ENCODE results near the gene DLGAP4. TPM values are rescaled to one million over a fixed set of nuclear protein-coding genes. Genes with fewer than 3 reads are reported as not detected.

DLGAP4 gene
- total RNA-seq, 1 donor from 2014 or later, result 99.1 TPM

- H3K9me3 Mint-ChIP-seq, result peaks cover 7% of the 10 kb centered on the region
- no peaks in the 10 kb centered on the region for H3K27me3 Mint-ChIP-seq (ENCODE audit: low read depth)
- H3K4me1 Mint-ChIP-seq, result peaks cover 7% of the 10 kb centered on the region
- TF ChIP-seq CTCF (IDR thresholded peaks at IDR 0.05; ENCODE audit: unreplicated experiment), result no peak
- H3K36me3 Mint-ChIP-seq, result peaks cover 10% of the 10 kb centered on the region
- no peak overlapping the region for H3K4me3 Mint-ChIP-seq
- no peak overlapping the region for H3K27ac Mint-ChIP-seq
- DNase-seq (ENCODE audit: low spot score in 2 of 2, unreplicated experiment in 2 of 2), result no peak
Measured at GRCh38 chr20:36565520-36565919, 259.4 kb downstream of the DLGAP4 start.

DNA sequence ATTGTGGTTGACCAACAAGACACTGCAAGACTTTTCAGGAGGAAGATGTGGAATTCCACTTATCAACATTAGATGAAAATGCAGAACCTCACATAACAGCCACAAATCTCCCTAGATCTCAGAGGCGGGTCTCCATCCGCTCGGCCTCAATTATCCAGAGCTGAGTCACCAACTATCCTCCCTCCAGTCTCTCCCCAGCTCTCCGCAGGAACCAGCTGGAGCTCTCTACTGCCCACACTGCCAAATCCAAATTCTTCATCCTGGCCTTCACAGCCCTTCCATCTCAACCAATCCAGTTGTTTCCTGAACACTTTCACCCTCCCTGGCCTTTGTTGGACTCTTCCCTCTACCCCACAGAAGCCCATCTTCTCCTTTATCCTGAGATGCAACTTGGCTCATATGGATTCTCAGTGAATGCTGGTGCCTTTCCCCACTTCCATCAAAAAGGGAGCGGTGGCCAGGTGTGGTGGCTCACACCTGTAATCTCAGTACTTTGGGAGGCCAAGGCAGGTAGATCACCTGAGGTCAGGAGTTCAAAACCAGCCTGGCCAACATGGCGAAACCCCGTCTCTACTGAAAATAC is 263.8 kb downstream of the DLGAP4 start:
- Mint-ChIP-seq H3K4me1 (peaks cover 30% of the 10 kb centered on the region), H3K27me3 (ENCODE audit: low read depth) (no peaks in the 10 kb centered on the region), H3K4me3 (no peak overlapping the region), H3K9me3 (peaks cover 4% of the 10 kb centered on the region), H3K36me3 (peaks cover 10% of the 10 kb centered on the region), H3K27ac (no peak overlapping the region)
- no peak for DNase-seq (ENCODE audit: low spot score in 2 of 2, unreplicated experiment in 2 of 2)
- no peak for TF ChIP-seq CTCF (IDR thresholded peaks at IDR 0.05; ENCODE audit: unreplicated experiment)

DNA sequence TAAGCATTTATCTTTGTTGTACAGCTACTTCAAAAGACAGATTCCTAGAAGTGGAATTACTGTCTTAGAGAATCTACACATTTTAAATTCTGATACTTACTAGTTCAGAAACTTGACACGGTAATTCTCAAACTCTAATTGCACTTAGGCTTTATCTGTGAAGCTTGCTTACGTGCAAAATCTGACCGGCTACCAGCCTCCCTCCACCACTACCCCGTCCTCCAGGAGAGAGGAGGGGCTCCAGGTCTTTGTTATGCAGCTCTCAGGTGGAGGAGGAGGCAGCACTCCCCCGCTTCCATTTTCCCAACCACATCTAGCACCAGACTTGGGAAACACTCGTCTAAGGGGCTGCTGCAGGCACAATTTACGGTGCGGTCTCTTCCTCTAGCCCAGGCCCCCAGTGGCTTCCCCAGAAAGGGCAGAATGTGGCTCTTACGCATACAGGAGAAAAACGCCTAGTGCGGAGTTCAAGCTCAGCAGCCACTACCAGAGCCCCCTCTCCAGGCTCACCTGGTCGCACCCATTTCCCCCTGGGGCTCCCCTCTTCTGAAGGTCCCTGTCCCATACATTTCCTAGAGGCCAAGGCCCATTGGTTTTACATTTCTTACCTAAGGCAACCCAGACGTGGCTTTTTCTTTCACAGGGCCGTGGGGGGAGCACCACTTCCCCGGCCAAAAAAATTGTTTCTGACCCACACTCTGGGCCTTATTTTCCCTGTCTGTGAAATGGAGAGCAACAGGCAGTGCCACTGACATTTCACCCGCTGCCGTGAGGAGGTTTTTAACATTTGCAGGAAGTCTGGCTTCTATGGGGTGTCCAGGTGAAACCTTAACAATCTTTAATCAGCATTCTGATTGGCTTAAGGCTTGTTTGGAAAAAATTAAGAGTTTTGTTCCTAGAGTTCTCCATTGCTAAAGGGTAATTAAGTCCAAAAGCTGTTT is 265.7 kb downstream of the DLGAP4 start:
- peaks cover 46% of the 10 kb centered on the region for H3K4me1 Mint-ChIP-seq
- no peak for TF ChIP-seq CTCF (IDR thresholded peaks at IDR 0.05; ENCODE audit: unreplicated experiment)
- H3K27ac Mint-ChIP-seq, result peak overlapping the region; percentile 93
- peak in 1 of 2 experiments; percentile 65 for DNase-seq (ENCODE audit: low spot score in 2 of 2, unreplicated experiment in 2 of 2)
- no peaks in the 10 kb centered on the region for H3K9me3 Mint-ChIP-seq
- H3K4me3 Mint-ChIP-seq, result peak overlapping the region; percentile 69
- peaks cover 4% of the 10 kb centered on the region for H3K36me3 Mint-ChIP-seq
- no peaks in the 10 kb centered on the region for H3K27me3 Mint-ChIP-seq (ENCODE audit: low read depth)

GRCh38 chr20:36572701-36573102 is 266.6 kb downstream of the DLGAP4 start:
- Mint-ChIP-seq H3K4me1 (peaks cover 46% of the 10 kb centered on the region), H3K36me3 (no peaks in the 10 kb centered on the region), H3K27me3 (ENCODE audit: low read depth) (no peaks in the 10 kb centered on the region), H3K9me3 (no peaks in the 10 kb centered on the region), H3K27ac (peak overlapping the region; percentile 93), H3K4me3 (peak overlapping the region; percentile 69)
- no peak for TF ChIP-seq CTCF (IDR thresholded peaks at IDR 0.05; ENCODE audit: unreplicated experiment)
- peak in 1 of 2 experiments; percentile 42 for DNase-seq (ENCODE audit: low spot score in 2 of 2, unreplicated experiment in 2 of 2)

DNA sequence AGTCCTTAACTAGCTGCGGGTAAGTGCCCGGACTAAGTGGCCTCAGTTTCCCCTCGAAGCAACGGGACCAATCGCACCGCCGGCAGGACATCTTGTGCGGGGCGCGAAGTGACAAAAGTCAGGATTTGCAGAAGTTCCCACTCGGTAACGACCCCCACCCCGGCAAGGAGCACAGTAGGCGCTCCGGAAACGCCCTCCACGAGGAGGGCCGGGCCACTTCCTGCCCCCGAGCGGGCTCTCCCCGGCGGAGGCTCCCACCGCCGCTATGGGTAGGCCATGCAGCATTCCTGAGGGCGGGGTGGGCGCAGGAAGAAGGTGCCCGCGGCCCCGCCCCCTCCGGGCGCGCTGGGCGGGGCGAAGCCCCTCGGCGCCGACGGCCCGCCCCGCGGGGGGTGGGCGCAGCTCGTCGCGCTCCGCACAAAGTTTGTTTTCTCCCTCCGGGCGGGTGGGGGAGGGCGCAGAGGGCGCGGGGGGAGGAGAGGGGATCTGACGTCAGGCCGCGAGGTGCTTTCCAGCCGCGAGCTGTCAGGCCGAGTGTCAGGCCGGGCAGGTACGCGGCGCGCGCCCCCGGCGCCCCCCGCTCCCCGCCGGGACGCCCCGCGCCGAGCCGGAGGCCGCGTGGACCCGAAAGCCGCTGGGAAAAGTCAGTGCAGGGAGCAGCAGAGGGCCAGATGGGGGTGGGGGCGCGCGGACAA is 267.1 kb downstream of the DLGAP4 start, which contains the start of gene TGIF2:
Gene TGIF2, plus strand, starts transcription at position 495 of the 695 bp plus-strand sequence. CDS start 5,178 bp downstream, outside the sequence.
- Mint-ChIP-seq H3K4me1 (peaks cover 46% of the 10 kb centered on the region), H3K27me3 (ENCODE audit: low read depth) (no peaks in the 10 kb centered on the region), H3K27ac (peak within 1 kb of the TSS; percentile 97), H3K4me3 (peak within 1 kb of the TSS; percentile 81), H3K36me3 (no peaks in the 10 kb centered on the region), H3K9me3 (no peaks in the 10 kb centered on the region)
- no peak for TF ChIP-seq CTCF (IDR thresholded peaks at IDR 0.05; ENCODE audit: unreplicated experiment)
- DNase-seq (ENCODE audit: low spot score in 2 of 2, unreplicated experiment in 2 of 2), result peak; percentile 94 to 95

Data from mesothelial cell of epicardium (in vitro differentiated cells).